ENCODE data around the gene SLC17A7. TPM values are rescaled to one million over a fixed set of nuclear protein-coding genes. Genes with fewer than 3 reads are reported as not detected.
A peak's percentile ranks its signal among the peaks of the same experiment; 100 is the strongest.

Gene SLC17A7
- total and polyA plus RNA-seq, 9 of the 15 experiments (the other 6 are each of a cell fraction or from before 2014, with no cell fraction given): 1.1 to 15.7 (median 2.4) TPM

DNA sequence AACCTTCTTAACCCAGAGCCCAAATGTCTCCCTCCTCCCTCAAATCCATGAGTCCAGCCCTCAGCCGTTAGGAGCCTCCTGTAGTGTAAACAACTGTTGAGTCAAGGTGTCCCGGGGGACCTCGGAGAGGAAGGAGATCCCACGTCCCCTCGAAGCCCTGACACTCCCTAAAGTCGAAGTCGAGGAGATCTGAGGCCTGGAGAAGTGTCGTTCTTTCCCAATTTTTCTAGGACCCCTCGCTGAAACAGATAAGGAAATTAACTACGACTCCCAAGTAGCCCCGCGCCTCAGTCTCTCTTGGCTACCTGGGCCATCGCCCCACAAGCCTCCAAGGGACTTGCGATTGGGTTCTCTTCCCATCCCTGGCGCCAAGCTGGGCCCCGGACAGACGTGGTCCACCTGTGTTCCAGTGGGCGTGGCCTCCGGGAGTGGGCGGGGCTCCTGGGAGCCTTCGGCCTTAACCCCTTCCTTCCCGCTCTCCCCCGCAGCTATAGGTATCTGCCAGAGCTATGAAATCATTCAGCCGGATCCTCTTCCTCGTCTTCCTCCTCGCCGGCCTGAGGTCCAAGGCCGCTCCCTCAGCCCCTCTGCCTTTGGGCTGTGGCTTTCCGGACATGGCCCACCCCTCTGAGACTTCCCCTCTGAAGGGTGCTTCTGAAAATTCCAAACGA, 15.3 kb downstream of the SLC17A7 start (continued):
- TF ChIP-seq, protein P1, sequence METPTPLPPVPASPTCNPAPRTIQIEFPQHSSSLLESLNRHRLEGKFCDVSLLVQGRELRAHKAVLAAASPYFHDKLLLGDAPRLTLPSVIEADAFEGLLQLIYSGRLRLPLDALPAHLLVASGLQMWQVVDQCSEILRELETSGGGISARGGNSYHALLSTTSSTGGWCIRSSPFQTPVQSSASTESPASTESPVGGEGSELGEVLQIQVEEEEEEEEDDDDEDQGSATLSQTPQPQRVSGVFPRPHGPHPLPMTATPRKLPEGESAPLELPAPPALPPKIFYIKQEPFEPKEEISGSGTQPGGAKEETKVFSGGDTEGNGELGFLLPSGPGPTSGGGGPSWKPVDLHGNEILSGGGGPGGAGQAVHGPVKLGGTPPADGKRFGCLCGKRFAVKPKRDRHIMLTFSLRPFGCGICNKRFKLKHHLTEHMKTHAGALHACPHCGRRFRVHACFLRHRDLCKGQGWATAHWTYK (CRISPR knock-in tag; IDR thresholded peaks at IDR 0.05): no peak
- TF ChIP-seq ZFP30 (CRISPR knock-in tag; IDR thresholded peaks at IDR 0.05; ENCODE audit: borderline replicate concordance): no peak
- TF ChIP-seq ZNF124 (CRISPR knock-in tag; IDR thresholded peaks at IDR 0.05): no peak
- TF ChIP-seq ILF3 (IDR thresholded peaks at IDR 0.05; ENCODE audit: borderline replicate concordance): no peak
- TF ChIP-seq SMAD4 (CRISPR knock-in tag; conservative IDR thresholded peaks at IDR 0.05): no peak
- TF ChIP-seq, protein P2, sequence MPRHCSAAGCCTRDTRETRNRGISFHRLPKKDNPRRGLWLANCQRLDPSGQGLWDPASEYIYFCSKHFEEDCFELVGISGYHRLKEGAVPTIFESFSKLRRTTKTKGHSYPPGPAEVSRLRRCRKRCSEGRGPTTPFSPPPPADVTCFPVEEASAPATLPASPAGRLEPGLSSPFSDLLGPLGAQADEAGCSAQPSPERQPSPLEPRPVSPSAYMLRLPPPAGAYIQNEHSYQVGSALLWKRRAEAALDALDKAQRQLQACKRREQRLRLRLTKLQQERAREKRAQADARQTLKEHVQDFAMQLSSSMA (CRISPR knock-in tag; IDR thresholded peaks at IDR 0.05): no peak
- no peak for TF ChIP-seq ZNF232 (CRISPR knock-in tag; IDR thresholded peaks at IDR 0.05)
- TF ChIP-seq HDAC1 (IDR thresholded peaks at IDR 0.05): no peak
- no peak for TF ChIP-seq RBM14 (IDR thresholded peaks at IDR 0.05; ENCODE audit: borderline replicate concordance, insufficient read depth, low read depth, low read length)
- no peak for TF ChIP-seq ZNF324 (CRISPR knock-in tag; IDR thresholded peaks at IDR 0.05)
- TF ChIP-seq, protein P3, sequence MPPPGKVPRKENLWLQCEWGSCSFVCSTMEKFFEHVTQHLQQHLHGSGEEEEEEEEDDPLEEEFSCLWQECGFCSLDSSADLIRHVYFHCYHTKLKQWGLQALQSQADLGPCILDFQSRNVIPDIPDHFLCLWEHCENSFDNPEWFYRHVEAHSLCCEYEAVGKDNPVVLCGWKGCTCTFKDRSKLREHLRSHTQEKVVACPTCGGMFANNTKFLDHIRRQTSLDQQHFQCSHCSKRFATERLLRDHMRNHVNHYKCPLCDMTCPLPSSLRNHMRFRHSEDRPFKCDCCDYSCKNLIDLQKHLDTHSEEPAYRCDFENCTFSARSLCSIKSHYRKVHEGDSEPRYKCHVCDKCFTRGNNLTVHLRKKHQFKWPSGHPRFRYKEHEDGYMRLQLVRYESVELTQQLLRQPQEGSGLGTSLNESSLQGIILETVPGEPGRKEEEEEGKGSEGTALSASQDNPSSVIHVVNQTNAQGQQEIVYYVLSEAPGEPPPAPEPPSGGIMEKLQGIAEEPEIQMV (tag; conservative IDR thresholded peaks at IDR 0.05; ENCODE audit: low read depth): no peak
- TF ChIP-seq ZNF175 (CRISPR knock-in tag; IDR thresholded peaks at IDR 0.05; ENCODE audit: low read depth): no peak
- no peak for TF ChIP-seq ZNF217 (CRISPR knock-in tag; IDR thresholded peaks at IDR 0.05)
- no peak for TF ChIP-seq SMARCE1 (IDR thresholded peaks at IDR 0.05)
- peak; percentile 31 to 55; a peak in 2 of 4 replicates for TF ChIP-seq FOXK2 (conservative IDR thresholded peaks at IDR 0.05 in 1 of 2, IDR thresholded peaks at IDR 0.05 in 1 of 2; ENCODE audit: low read depth in 2 of 2)
- no peak for TF ChIP-seq SP2 (IDR thresholded peaks at IDR 0.05; ENCODE audit: extremely low read depth, low read depth, low read length, poor library complexity, severe bottlenecking)
- TF ChIP-seq, protein P4, sequence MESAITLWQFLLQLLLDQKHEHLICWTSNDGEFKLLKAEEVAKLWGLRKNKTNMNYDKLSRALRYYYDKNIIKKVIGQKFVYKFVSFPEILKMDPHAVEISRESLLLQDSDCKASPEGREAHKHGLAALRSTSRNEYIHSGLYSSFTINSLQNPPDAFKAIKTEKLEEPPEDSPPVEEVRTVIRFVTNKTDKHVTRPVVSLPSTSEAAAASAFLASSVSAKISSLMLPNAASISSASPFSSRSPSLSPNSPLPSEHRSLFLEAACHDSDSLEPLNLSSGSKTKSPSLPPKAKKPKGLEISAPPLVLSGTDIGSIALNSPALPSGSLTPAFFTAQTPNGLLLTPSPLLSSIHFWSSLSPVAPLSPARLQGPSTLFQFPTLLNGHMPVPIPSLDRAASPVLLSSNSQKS (CRISPR knock-in tag; IDR thresholded peaks at IDR 0.05): no peak
- TF ChIP-seq, protein P5, sequence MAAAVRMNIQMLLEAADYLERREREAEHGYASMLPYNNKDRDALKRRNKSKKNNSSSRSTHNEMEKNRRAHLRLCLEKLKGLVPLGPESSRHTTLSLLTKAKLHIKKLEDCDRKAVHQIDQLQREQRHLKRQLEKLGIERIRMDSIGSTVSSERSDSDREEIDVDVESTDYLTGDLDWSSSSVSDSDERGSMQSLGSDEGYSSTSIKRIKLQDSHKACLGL (CRISPR knock-in tag; IDR thresholded peaks at IDR 0.05; ENCODE audit: borderline replicate concordance, poor library complexity, severe bottlenecking): no peak
- no peak for TF ChIP-seq ZNF384 (IDR thresholded peaks at IDR 0.05; ENCODE audit: low read depth, low read length)
- TF ChIP-seq, protein P6, sequence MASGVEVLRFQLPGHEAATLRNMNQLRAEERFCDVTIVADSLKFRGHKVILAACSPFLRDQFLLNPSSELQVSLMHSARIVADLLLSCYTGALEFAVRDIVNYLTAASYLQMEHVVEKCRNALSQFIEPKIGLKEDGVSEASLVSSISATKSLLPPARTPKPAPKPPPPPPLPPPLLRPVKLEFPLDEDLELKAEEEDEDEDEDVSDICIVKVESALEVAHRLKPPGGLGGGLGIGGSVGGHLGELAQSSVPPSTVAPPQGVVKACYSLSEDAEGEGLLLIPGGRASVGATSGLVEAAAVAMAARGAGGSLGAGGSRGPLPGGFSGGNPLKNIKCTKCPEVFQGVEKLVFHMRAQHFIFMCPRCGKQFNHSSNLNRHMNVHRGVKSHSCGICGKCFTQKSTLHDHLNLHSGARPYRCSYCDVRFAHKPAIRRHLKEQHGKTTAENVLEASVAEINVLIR (CRISPR knock-in tag; IDR thresholded peaks at IDR 0.05): no peak
